Stimulated activated CD8-positive, alpha-beta memory T cell treated with anti-CD3 and anti-CD28 coated beads, Interleukin-7, amount 100 ng/mL, for 24 hours (primary cell): ENCODE measurements around the gene DDX52.

Experiments used
- DNase-seq: peaks from one replicate; pipeline ENCODE4 v3.0.0-alpha.2; 2020; ENCODE audit warnings: low read depth

The DDX52 gene

DNA sequence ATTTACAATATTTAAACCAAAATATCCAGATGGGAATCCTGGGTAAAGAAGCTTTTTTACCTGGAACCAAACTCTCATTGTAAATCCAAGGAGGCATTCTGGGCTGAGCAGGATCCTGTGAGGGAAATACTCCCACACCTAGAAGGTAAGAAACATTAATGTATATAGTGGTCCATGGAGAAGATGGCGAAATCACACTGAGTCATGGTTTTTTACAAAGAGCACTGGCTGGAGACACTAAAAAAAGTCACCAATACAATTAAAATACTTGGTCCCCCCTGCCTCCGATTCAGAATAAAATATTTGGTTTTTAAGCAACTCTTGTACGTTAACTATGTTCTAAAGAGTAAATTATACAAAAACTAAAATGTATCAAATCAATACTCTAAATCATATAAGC is 67.0 kb downstream of the DDX52 start:
- no peak for DNase-seq

DNA sequence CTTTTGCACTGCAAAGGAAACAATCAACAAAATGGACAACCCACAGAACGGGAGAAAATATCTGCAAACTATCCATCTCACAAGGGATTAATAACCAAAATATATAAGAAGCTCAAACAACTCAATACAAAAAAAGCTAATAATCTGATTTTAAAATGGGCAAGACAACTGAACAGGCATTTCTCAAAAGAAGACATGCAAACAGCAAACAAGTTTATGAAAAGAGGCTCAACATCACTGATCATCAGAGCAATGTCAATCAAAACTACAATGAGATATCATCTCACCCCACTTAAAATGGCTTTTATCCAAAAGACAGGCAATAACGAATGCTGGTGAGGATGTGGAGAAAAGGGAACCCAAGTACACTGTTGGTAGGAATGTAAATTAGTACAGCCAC is 68.8 kb downstream of the DDX52 start:
- no peak for DNase-seq

DNA sequence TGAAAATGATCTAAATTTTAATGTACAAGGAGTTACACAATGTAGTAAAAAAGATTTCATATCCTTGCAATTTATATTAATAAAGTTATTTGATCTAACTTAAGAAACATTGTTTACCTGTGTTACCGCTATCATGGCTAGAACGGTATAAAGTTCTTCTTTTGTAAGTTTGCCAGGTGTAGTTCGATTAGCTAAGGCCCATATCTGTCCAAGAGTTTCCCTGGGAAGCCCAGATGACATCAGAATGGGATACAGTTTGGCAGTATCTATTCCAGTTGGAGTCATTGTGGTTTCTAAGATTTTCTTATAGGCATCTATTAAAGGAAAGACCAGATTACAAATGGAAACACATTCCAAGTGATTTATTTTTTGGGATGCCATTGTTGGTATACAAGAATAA is 71.6 kb downstream of the DDX52 start:
- DNase-seq, result no peak

DNA sequence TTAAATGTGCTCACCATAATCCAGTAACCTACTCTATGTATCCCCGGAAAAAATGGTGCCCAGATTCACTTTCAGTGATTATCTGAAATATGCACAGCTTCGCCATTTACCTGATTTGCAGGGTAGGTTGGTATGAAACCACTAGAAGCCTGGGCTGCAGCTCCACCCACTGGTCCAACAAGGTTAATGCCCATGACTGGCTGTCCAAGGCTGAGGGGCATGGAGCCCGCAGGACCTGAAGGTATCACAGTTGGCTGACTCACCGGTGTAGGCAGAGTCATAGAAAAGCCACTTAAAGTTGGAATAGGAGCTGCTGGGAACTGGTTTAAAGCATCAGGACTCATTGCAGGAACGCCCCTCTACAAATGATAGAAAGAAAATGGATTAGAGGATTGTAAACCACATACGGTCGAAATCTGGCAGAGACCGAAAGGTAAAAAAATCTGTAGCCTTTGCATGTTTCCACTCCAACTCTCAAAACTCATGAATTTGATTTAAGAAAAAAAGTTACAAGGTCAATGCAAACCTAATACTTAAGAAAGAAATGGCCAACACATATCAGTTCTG is 72.6 kb downstream of the DDX52 start:
- no peak for DNase-seq

DNA sequence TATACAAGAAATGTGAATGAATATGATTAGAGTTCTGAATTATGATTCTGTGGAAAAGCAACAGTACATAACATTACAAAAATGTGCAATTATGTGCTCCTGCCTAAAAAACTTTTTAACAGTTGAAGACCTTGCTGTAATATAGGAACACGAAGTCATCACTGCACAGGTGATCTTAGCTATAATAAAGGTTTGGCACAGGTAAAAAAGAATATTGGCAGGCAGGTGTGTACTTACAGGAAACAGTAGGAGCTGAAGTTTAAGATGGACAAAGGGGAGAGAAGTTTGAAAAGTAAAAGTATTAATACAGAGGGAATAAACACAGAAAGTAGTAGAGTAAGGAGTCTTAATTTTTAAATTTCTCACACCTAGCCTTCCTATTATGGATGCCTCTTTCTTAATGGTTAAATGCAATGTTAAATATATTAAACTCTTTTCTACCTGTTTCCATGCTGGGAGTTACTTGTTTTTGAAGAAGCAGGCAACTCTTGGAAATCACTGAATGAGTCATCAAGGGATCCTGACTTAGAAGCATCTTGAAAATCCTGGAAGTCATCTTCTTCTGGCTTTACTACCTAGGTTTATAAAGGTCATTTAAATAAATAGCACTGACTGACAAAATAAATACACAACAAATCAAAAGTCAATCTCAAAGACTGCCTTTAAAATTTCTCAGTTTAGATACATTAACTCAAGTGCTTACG is 74.7 kb downstream of the DDX52 start:
- no peak for DNase-seq

DNA sequence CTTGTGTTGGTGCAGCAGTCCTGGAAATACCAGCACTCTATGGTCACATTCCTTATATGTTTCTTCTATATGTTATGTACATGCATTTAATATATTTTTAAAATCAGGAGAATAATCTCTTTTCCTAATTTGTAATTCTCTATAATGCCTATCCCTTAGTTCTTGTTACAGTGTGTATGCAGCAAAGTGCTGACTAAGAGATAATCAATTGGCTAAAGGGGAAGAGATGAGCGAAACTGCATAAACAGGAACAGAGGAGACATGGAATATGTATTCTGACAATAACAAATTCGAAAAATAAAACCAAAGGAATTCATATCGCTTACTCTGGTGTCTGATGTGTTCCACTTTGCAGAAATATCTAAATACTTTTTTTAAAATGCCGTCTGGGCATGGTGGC is 75.7 kb downstream of the DDX52 start:
- DNase-seq, result no peak

DNA sequence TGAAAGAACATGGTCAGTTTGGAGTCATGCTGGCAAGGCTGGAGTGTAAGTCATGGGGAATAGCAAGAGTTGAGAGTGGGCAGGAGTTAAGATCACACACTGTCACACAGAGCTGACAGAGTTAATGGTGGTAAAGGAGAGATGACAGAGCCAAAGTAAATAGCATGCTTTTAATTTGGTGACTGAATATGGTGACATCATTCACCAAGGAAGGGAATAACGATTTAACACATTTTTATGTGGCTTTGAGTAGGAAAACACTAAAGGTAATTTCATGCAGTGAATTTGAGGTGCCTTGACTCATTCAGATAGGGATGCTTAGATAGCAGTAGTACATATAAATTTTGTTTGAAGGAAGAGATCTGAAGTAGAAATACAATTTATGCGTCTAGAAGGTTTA is 76.1 kb downstream of the DDX52 start:
- no peak for DNase-seq

DNA sequence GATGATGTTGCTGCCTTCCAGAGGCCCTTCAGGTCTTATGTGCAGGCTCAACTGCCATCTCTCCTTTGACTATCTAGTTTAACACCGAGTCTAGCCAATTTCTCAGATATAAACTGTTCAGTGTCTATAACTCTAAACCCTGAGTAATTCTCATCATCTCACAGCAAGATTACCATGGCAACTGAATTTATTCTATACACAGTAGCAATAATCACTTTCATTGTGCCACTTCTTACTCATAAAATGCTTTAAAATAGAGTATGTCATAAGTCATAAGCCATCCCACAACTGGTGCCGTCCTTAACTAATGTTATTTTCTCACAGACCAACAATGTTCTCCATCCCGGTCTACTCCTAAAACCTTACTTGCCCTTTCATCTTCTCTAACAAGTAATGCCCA is 79.0 kb downstream of the DDX52 start:
- DNase-seq, result no peak

DNA sequence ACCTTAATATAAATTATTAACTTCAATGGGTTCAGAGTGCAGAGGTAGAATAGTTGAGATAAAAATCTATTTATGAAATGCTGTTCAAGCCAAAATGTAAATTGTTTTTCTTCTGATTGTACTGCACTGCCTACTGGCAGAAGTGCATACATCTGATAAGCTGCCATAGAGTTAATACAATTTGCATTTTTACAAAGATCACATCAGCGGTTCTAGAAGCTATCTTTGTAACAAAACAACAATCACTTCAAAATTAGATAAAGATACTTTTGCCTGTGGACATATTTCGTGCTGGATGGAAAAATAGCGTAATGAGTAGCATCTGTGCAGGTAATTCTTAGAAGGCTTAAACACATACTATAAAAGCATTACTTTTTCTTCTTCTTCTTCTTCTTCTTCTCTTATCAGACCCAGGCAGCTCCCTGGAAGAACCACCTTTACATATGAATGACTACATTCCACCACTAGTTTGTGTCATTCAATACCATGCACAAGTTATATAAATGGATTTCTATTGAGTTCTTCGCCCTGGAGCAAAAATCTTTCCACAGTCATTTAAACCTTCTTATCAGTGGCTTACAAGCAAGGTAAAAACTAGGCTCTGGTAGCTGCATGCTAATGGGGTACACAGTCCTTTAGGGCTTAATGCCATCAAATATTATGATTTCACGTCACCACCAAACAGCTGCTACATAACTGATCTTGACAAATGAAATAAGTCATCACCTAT is 81.1 kb downstream of the DDX52 start:
- no peak for DNase-seq
